Neural progenitor cell (in vitro differentiated cells): ENCODE data around the gene PTPRG. TPM values are rescaled to one million over a fixed set of nuclear protein-coding genes. Genes with fewer than 3 reads are reported as not detected.

Experiments used
- DNase-seq: peaks from one replicate; pipeline ENCODE4 v3.0.0-alpha.2; 2016; ENCODE audit warnings: low spot score
- H2AFZ ChIP-seq: fragments of 200-600 bp; sonication (generic); replicated peaks from 2 replicates; pipeline ENCODE4 v1.6.1; 2016; ENCODE audit warnings: antibody characterized with exemption
- H3F3A ChIP-seq: fragments of 200-600 bp; sonication (generic); 2 replicates; pipeline ENCODE4 v1.6.1; 2016; ENCODE audit warnings: antibody characterized with exemption, low read depth
- H3K27ac ChIP-seq: fragments of 200-600 bp; sonication (generic); 2 replicates; pipeline ENCODE4 v1.5.1; 2016; ENCODE audit warnings: mild to moderate bottlenecking
- H3K27me3 ChIP-seq: fragments of 200-600 bp; sonication (generic); 2 replicates; pipeline ENCODE4 v1.6.1; 2016; ENCODE audit warnings: mild to moderate bottlenecking, moderate library complexity
- H3K36me3 ChIP-seq: fragments of 200-600 bp; sonication (generic); 2 replicates; pipeline ENCODE4 v1.5.1; 2016
- H3K4me1 ChIP-seq: fragments of 200-600 bp; sonication (generic); 2 replicates; pipeline ENCODE4 v1.6.1; 2016; ENCODE audit warnings: mixed run types
- H3K4me2 ChIP-seq: fragments of 200-600 bp; sonication (generic); 2 replicates; pipeline ENCODE4 v1.6.1; 2016
- H3K4me3 ChIP-seq: fragments of 200-600 bp; sonication (generic); 2 replicates; pipeline ENCODE4 v1.5.1; 2016
- H3K79me2 ChIP-seq: fragments of 200-600 bp; sonication (generic); 2 replicates; pipeline ENCODE4 v1.6.1; 2016; ENCODE audit warnings: low read depth
- H3K9ac ChIP-seq: fragments of 200-600 bp; sonication (generic); 2 replicates; pipeline ENCODE4 v1.6.1; 2016
- H3K9me3 ChIP-seq: fragments of 200-600 bp; sonication (generic); 2 replicates; pipeline ENCODE4 v1.5.1; 2016; ENCODE audit warnings: low read depth
- H4K20me1 ChIP-seq: fragments of 200-600 bp; sonication (generic); 2 replicates; pipeline ENCODE4 v1.6.1; 2016; ENCODE audit warnings: low read depth
- H3K27ac Mint-ChIP-seq: 3 replicates; pipeline ENCODE4 v1.8.0; 2021; ENCODE audit warnings: mixed read lengths
- H3K27me3 Mint-ChIP-seq: 2 replicates; pipeline ENCODE4 v1.8.0; 2022; ENCODE audit warnings: low read depth, mild to moderate bottlenecking, inconsistent platforms, moderate library complexity, mixed read lengths; ENCODE audit not compliant: insufficient read depth
- H3K36me3 Mint-ChIP-seq: 3 replicates; pipeline ENCODE4 v1.8.0; 2021; ENCODE audit warnings: mixed read lengths
- H3K4me1 Mint-ChIP-seq: 3 replicates; pipeline ENCODE4 v1.8.0; 2021; ENCODE audit warnings: mixed read lengths
- H3K4me3 Mint-ChIP-seq: 3 replicates; pipeline ENCODE4 v1.8.0; 2021; ENCODE audit warnings: mild to moderate bottlenecking, moderate library complexity, mixed read lengths
- H3K9me3 Mint-ChIP-seq: 3 replicates; pipeline ENCODE4 v1.8.0; 2020; ENCODE audit warnings: mixed read lengths
- EZH2 ChIP-seq: fragments of 200-600 bp; sonication (generic); IDR thresholded peaks from 2 replicates; pipeline ENCODE4 v1.6.1; 2017; ENCODE audit warnings: antibody characterized with exemption, mild to moderate bottlenecking, moderate library complexity
- EZH2phosphoT487 ChIP-seq: fragments of 200-600 bp; sonication (generic); IDR thresholded peaks from 2 replicates; pipeline ENCODE4 v1.6.1; 2017; ENCODE audit warnings: antibody characterized with exemption
- total RNA-seq: library from RNA; depleted of rRNA; stranded (reverse); fragments of >200 nt; gene quantifications from 2 replicates; pipeline ENCODE4 v1.2.3, GENCODE V29; 2015; ENCODE audit warnings: low replicate concordance
- TF ChIP-seq, protein P1 (sequence below): fragments of 200-600 bp; sonication (generic); IDR thresholded peaks from 2 replicates; pipeline ENCODE4 v1.5.1; 2017; ENCODE audit warnings: antibody characterized with exemption, mild to moderate bottlenecking

PTPRG gene
- total RNA-seq, 1 donor from 2014 or later, result 65.3 TPM

DNA sequence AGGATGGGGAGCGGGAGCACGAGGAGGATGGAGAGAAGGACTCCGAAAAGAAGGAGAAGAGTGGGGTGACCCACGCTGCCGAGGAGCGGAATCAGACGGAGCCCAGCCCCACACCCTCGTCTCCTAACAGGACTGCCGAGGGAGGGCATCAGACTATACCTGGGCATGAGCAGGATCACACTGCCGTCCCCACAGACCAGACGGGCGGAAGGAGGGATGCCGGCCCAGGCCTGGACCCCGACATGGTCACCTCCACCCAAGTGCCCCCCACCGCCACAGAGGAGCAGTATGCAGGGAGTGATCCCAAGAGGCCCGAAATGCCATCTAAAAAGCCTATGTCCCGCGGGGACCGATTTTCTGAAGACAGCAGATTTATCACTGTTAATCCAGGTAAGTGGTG is 642.2 kb downstream of the PTPRG start:
- H3K36me3 ChIP-seq, result no peaks in the 10 kb centered on the region
- H3K4me1 ChIP-seq, result no peaks in the 10 kb centered on the region
- Mint-ChIP-seq H3K4me3 (no peak overlapping the region), H3K27ac (peak overlapping the region; percentile 24), H3K36me3 (peaks cover 19% of the 10 kb centered on the region), H3K9me3 (no peaks in the 10 kb centered on the region), H3K27me3 (no peaks in the 10 kb centered on the region), H3K4me1 (no peaks in the 10 kb centered on the region)
- no peaks in the 10 kb centered on the region for H3F3A ChIP-seq
- no peak overlapping the region for H3K4me2 ChIP-seq
- H3K9me3 ChIP-seq, result no peaks in the 10 kb centered on the region
- no peaks in the 10 kb centered on the region for H3K79me2 ChIP-seq
- H4K20me1 ChIP-seq, result peaks cover 7% of the 10 kb centered on the region
- H2AFZ ChIP-seq, result no peak overlapping the region
- H3K9ac ChIP-seq, result no peak overlapping the region
- TF ChIP-seq, protein P1, sequence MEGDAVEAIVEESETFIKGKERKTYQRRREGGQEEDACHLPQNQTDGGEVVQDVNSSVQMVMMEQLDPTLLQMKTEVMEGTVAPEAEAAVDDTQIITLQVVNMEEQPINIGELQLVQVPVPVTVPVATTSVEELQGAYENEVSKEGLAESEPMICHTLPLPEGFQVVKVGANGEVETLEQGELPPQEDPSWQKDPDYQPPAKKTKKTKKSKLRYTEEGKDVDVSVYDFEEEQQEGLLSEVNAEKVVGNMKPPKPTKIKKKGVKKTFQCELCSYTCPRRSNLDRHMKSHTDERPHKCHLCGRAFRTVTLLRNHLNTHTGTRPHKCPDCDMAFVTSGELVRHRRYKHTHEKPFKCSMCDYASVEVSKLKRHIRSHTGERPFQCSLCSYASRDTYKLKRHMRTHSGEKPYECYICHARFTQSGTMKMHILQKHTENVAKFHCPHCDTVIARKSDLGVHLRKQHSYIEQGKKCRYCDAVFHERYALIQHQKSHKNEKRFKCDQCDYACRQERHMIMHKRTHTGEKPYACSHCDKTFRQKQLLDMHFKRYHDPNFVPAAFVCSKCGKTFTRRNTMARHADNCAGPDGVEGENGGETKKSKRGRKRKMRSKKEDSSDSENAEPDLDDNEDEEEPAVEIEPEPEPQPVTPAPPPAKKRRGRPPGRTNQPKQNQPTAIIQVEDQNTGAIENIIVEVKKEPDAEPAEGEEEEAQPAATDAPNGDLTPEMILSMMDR, result no peak
- TF ChIP-seq EZH2 (no peak), EZH2phosphoT487 (no peak)
- H3K4me3 ChIP-seq, result no peak overlapping the region
- H3K27me3 ChIP-seq, result no peaks in the 10 kb centered on the region
- no peak for DNase-seq
- no peak overlapping the region for H3K27ac ChIP-seq

DNA sequence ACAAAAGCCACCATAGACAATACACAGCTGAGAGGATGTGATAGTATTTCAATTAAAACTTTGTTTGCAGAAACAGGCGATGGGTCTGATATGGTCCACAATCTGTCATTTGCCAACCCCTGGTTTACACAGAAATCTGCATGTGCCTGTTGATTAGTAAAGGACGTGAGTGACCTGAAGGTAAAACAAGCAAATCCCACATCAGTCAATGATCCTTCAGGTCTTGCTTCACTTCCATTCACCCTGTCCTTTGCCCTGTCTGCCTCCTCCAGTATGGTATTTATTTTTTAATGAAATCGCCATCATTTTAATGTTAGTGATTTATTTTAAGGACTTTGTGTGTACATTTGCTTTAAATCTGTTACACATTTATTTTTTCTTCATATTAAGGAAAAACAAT is 645.8 kb downstream of the PTPRG start:
- Histone ChIP-seq H3K27ac (no peak overlapping the region), H3K9me3 (no peaks in the 10 kb centered on the region)
- no peaks in the 10 kb centered on the region for H3K9me3 Mint-ChIP-seq

DNA sequence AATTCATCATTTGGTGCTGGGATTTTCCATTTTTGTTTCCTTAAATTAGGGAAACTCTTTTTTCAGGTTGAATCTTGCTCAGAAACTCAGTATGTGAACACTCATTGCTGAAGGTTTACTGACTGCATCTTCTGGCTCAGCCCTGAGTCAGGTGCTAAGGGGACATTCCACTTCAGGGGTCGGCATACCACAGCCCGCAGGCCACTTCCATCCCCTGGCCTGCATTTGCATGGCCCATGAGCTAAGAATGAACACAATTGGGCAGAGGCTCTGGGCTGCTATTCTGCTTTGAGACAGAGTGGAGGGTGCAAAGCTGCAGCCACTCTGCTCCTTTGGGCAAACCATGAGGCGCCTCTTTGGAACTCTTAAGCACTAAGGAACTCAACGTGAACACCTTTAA is 647.0 kb downstream of the PTPRG start:
- H4K20me1 ChIP-seq, result no peaks in the 10 kb centered on the region
- peak; percentile 16 for DNase-seq
- H2AFZ ChIP-seq, result no peak overlapping the region
- Mint-ChIP-seq H3K27me3 (peaks cover 2% of the 10 kb centered on the region), H3K9me3 (no peaks in the 10 kb centered on the region), H3K4me3 (no peak overlapping the region), H3K36me3 (peaks cover 15% of the 10 kb centered on the region), H3K27ac (no peak overlapping the region), H3K4me1 (no peaks in the 10 kb centered on the region)
- TF ChIP-seq EZH2, result no peak
- TF ChIP-seq, protein P1, result no peak
- no peak for TF ChIP-seq EZH2phosphoT487
- no peaks in the 10 kb centered on the region for H3K4me1 ChIP-seq
- H3K79me2 ChIP-seq, result no peaks in the 10 kb centered on the region
- H3K27me3 ChIP-seq, result no peaks in the 10 kb centered on the region
- H3K9ac ChIP-seq, result no peak overlapping the region
- H3K9me3 ChIP-seq, result no peaks in the 10 kb centered on the region
- no peak overlapping the region for H3K4me2 ChIP-seq
- H3F3A ChIP-seq, result no peaks in the 10 kb centered on the region
- no peak overlapping the region for H3K27ac ChIP-seq
- no peaks in the 10 kb centered on the region for H3K36me3 ChIP-seq
- no peak overlapping the region for H3K4me3 ChIP-seq

More for the DNA sequence above, 645.8 kb downstream of the PTPRG start:
- no peaks in the 10 kb centered on the region for H3F3A ChIP-seq
- no peak for DNase-seq
- H3K4me1 Mint-ChIP-seq, result no peaks in the 10 kb centered on the region
- no peaks in the 10 kb centered on the region for H3K27me3 ChIP-seq
- no peaks in the 10 kb centered on the region for H3K36me3 ChIP-seq
- no peak for TF ChIP-seq EZH2
- TF ChIP-seq, protein P1, result no peak
- TF ChIP-seq EZH2phosphoT487, result no peak
- no peak overlapping the region for H3K4me3 Mint-ChIP-seq
- H3K36me3 Mint-ChIP-seq, result peaks cover 19% of the 10 kb centered on the region
- H2AFZ ChIP-seq, result no peak overlapping the region
- peaks cover 2% of the 10 kb centered on the region for H3K27me3 Mint-ChIP-seq
- no peak overlapping the region for H3K4me3 ChIP-seq
- no peak overlapping the region for H3K27ac Mint-ChIP-seq
- H3K79me2 ChIP-seq, result no peaks in the 10 kb centered on the region
- no peak overlapping the region for H3K9ac ChIP-seq
- no peaks in the 10 kb centered on the region for H3K4me1 ChIP-seq
- no peak overlapping the region for H3K4me2 ChIP-seq
- no peaks in the 10 kb centered on the region for H4K20me1 ChIP-seq
